MM.1S (cell line): ENCODE measurements around the gene GALNTL6.

Experiments
- DNase-seq: peaks from one replicate; pipeline ENCODE4 v3.0.0-alpha.2; 2015
- H2AFZ ChIP-seq: fragments of 300-600 bp; sonication (generic); 2 replicates; pipeline ENCODE4 v1.6.0; 2016; ENCODE audit warnings: antibody characterized with exemption, low read length
- H3F3A ChIP-seq: fragments of 300-600 bp; sonication (generic); 2 replicates; pipeline ENCODE4 v1.6.1; 2016; ENCODE audit warnings: mild to moderate bottlenecking, antibody characterized with exemption, low read length, moderate library complexity, mixed read lengths; ENCODE audit not compliant: insufficient read depth
- H3K27ac ChIP-seq: fragments of 300-600 bp; sonication (generic); 2 replicates; pipeline ENCODE4 v1.5.1; 2016; ENCODE audit warnings: mild to moderate bottlenecking, low read length
- H3K27me3 ChIP-seq: fragments of 300-600 bp; sonication (generic); replicated peaks from 2 replicates; pipeline ENCODE4 v1.6.0; 2016; ENCODE audit warnings: low read length; ENCODE audit not compliant: insufficient read depth
- H3K36me3 ChIP-seq: fragments of 300-600 bp; sonication (generic); replicated peaks from 2 replicates; pipeline ENCODE4 v1.6.1; 2016; ENCODE audit warnings: mild to moderate bottlenecking, low read length, mixed read lengths; ENCODE audit not compliant: insufficient read depth
- H3K4me1 ChIP-seq: fragments of 300-600 bp; sonication (generic); 2 replicates; pipeline ENCODE4 v1.6.1; 2016; ENCODE audit warnings: low read length, mixed read lengths
- H3K4me2 ChIP-seq: fragments of 300-600 bp; sonication (generic); 2 replicates; pipeline ENCODE4 v1.6.0; 2016; ENCODE audit warnings: low read depth, low read length
- H3K4me3 ChIP-seq: fragments of 300-600 bp; sonication (generic); 2 replicates; pipeline ENCODE4 v1.5.1; 2016; ENCODE audit warnings: low read length, mixed read lengths
- H3K79me2 ChIP-seq: fragments of 300-600 bp; sonication (generic); 2 replicates; pipeline ENCODE4 v1.6.1; 2016; ENCODE audit warnings: mixed run types, low read length, mixed read lengths
- H3K9ac ChIP-seq: fragments of 300-600 bp; sonication (generic); 2 replicates; pipeline ENCODE4 v1.6.1; 2016; ENCODE audit warnings: low read length, mixed read lengths
- H3K9me2 ChIP-seq: fragments of 300-600 bp; sonication (generic); replicated peaks from 2 replicates; pipeline ENCODE4 v1.6.1; 2016; ENCODE audit warnings: mild to moderate bottlenecking, low read length, mixed read lengths; ENCODE audit not compliant: insufficient read depth
- H3K9me3 ChIP-seq: fragments of 300-600 bp; sonication (generic); replicated peaks from 2 replicates; pipeline ENCODE4 v1.6.1; 2016; ENCODE audit warnings: mild to moderate bottlenecking, low read length, mixed read lengths; ENCODE audit not compliant: insufficient read depth
- H4K20me1 ChIP-seq: fragments of 300-600 bp; sonication (generic); 2 replicates; pipeline ENCODE4 v1.6.1; 2016; ENCODE audit warnings: mild to moderate bottlenecking, low read length, moderate library complexity, mixed read lengths; ENCODE audit not compliant: insufficient read depth
- EZH2 ChIP-seq: fragments of 300-600 bp; sonication (generic); optimal IDR thresholded peaks from 2 replicates; pipeline ENCODE3; 2017; ENCODE audit warnings: low read depth, mild to moderate bottlenecking, antibody characterized with exemption, low read length, mixed read lengths
- EZH2phosphoT487 ChIP-seq: fragments of 300-600 bp; sonication (generic); IDR thresholded peaks from 2 replicates; pipeline ENCODE4 v1.6.1; 2018; ENCODE audit warnings: antibody characterized with exemption, low read length
- TF ChIP-seq, protein P1 (sequence below): fragments of 300-600 bp; sonication (generic); IDR thresholded peaks from 2 replicates; pipeline ENCODE4 v1.5.1; 2016; ENCODE audit warnings: antibody characterized with exemption, low read length, mixed read lengths

GALNTL6 gene

DNA sequence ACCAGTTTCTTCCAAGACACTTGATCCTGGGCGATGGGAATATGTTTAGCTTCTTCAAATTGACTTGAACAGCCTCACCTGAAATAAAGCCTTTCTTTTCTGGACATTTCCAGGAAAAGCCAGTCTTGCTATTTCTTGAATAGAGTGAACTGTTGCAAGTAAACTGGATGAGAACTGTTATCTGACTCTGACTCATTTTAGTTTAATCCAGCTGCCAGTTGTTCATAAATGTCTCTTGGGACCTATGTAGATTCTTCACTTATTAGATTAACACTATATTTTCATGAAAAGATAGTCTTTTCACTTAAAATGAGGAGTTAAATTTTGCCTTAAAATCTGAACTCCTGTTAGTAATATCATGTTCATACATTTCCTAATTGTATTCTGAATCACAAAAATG is 740.0 kb downstream of the GALNTL6 start:
- Histone ChIP-seq H3K4me3 (no peak overlapping the region), H3K36me3 (no peaks in the 10 kb centered on the region), H3K27me3 (no peaks in the 10 kb centered on the region), H3K27ac (no peak overlapping the region), H3K9ac (no peak overlapping the region), H3K79me2 (no peaks in the 10 kb centered on the region), H3K9me2 (no peaks in the 10 kb centered on the region), H3K4me2 (no peak overlapping the region), H3K4me1 (no peaks in the 10 kb centered on the region), H3K9me3 (no peaks in the 10 kb centered on the region), H3F3A (no peaks in the 10 kb centered on the region), H4K20me1 (no peaks in the 10 kb centered on the region), H2AFZ (no peak overlapping the region)
- TF ChIP-seq, protein P1, sequence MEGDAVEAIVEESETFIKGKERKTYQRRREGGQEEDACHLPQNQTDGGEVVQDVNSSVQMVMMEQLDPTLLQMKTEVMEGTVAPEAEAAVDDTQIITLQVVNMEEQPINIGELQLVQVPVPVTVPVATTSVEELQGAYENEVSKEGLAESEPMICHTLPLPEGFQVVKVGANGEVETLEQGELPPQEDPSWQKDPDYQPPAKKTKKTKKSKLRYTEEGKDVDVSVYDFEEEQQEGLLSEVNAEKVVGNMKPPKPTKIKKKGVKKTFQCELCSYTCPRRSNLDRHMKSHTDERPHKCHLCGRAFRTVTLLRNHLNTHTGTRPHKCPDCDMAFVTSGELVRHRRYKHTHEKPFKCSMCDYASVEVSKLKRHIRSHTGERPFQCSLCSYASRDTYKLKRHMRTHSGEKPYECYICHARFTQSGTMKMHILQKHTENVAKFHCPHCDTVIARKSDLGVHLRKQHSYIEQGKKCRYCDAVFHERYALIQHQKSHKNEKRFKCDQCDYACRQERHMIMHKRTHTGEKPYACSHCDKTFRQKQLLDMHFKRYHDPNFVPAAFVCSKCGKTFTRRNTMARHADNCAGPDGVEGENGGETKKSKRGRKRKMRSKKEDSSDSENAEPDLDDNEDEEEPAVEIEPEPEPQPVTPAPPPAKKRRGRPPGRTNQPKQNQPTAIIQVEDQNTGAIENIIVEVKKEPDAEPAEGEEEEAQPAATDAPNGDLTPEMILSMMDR: no peak
- no peak for TF ChIP-seq EZH2phosphoT487
- TF ChIP-seq EZH2: no peak
- no peak for DNase-seq

DNA sequence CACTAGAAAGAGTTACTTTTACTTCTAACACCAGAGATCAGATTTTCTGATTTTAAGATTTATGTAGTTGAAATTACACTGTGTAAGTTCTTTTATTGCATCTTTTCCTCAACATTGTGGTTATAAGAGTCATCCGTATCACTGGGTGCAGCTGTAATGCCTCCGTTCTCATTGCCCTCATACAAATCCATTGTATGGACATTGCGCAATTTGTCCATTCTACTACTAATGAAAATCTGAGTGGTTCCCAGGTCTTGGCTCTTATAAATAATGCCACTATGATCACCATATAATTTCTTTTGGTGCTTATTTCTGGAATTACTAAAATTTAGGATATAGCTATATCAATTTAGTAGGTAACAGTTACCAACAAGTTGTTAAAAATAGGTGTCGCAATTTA is 741.4 kb downstream of the GALNTL6 start:
- no peaks in the 10 kb centered on the region for H3K36me3 ChIP-seq
- H4K20me1 ChIP-seq: no peaks in the 10 kb centered on the region
- no peak for DNase-seq
- no peak overlapping the region for H3K4me3 ChIP-seq
- no peaks in the 10 kb centered on the region for H3K4me1 ChIP-seq
- H3K27ac ChIP-seq: no peak overlapping the region
- no peaks in the 10 kb centered on the region for H3F3A ChIP-seq
- H3K9me2 ChIP-seq: no peaks in the 10 kb centered on the region
- TF ChIP-seq EZH2phosphoT487 (no peak), EZH2 (no peak)
- TF ChIP-seq, protein P1: no peak
- no peak overlapping the region for H2AFZ ChIP-seq
- no peaks in the 10 kb centered on the region for H3K9me3 ChIP-seq
- no peaks in the 10 kb centered on the region for H3K79me2 ChIP-seq
- no peak overlapping the region for H3K4me2 ChIP-seq
- H3K9ac ChIP-seq: no peak overlapping the region
- H3K27me3 ChIP-seq: no peaks in the 10 kb centered on the region

DNA sequence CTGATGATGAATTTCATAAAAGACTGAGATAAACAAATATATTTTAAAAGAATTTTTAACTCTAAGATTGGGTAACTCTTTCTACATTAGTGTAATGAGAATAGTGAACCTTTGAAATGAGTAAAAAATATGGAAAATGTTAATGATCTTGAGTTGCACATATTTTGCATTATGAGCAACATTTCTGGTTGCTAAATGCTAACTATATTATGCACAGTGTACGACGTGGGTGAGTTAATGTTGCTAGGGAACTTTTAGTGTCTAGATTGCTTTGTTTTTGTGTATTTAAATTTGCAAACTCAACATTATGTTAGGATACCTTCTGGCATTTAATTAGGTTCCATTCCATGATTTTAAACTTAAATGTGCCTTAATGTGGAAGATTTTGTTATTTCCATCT is 742.5 kb downstream of the GALNTL6 start:
- no peak overlapping the region for H3K4me3 ChIP-seq
- DNase-seq: no peak
- no peaks in the 10 kb centered on the region for H4K20me1 ChIP-seq
- no peaks in the 10 kb centered on the region for H3F3A ChIP-seq
- no peaks in the 10 kb centered on the region for H3K9me2 ChIP-seq
- H3K27me3 ChIP-seq: no peaks in the 10 kb centered on the region
- H3K4me1 ChIP-seq: no peaks in the 10 kb centered on the region
- H3K9ac ChIP-seq: no peak overlapping the region
- no peaks in the 10 kb centered on the region for H3K79me2 ChIP-seq
- no peaks in the 10 kb centered on the region for H3K36me3 ChIP-seq
- H3K27ac ChIP-seq: no peak overlapping the region
- no peak overlapping the region for H3K4me2 ChIP-seq
- no peak for TF ChIP-seq EZH2phosphoT487
- TF ChIP-seq EZH2: no peak
- TF ChIP-seq, protein P1: no peak
- H2AFZ ChIP-seq: no peak overlapping the region
- H3K9me3 ChIP-seq: no peaks in the 10 kb centered on the region
